ENCODE measurements around the gene UCP3.

The UCP3 gene

GRCh38 chr11:73981051-73981805 lies 27.7 kb downstream of the UCP3 start:
- peak overlapping the region; percentile 25 for H2BK120ac ChIP-seq (ENCODE audit: low read depth, low read length)
- H3K4me3 ChIP-seq (ENCODE audit: low read length in 2 of 2) = peak overlapping the region; percentile 74 to 95
- no peak overlapping the region for H4K8ac ChIP-seq (ENCODE audit: low read depth, low read length)
- no CpG with 5 or more reads among the region's 13 CpGs for WGBS, 2 donors (ENCODE audit: extremely low coverage in 2 of 2, insufficient read length in 2 of 2, insufficient replicate concordance in 1 of 2)
- no peak overlapping the region for H3K27ac ChIP-seq (replicated peaks; ENCODE audit: low read length)
- H2AFZ ChIP-seq (ENCODE audit: low read length) = no peak overlapping the region
- H3K14ac ChIP-seq (ENCODE audit: low read length) = no peak overlapping the region
- DNase-seq (ENCODE audit: low spot score) = no peak
- H3K4ac ChIP-seq (ENCODE audit: low read length) = no peak overlapping the region
- H2BK15ac ChIP-seq (ENCODE audit: low read length) = no peak overlapping the region
- H3K23ac ChIP-seq (ENCODE audit: low read depth, low read length, poor library complexity) = no peak overlapping the region
- H3K4me1 ChIP-seq (ENCODE audit: control insufficient read depth in 2 of 2, insufficient read depth in 1 of 2, low read depth in 1 of 2, low read length in 2 of 2) = peaks cover 3 to 26% of the 10 kb centered on the region in 2 donors
- H3K9ac ChIP-seq (ENCODE audit: low read depth, low read length, poor library complexity) = peak overlapping the region; percentile 31
- H3K79me1 ChIP-seq (ENCODE audit: low read depth, low read length) = peaks cover 8% of the 10 kb centered on the region
- H2AK5ac ChIP-seq (ENCODE audit: low read depth, low read length) = peak overlapping the region; percentile 17
- no peak overlapping the region for H4K91ac ChIP-seq (ENCODE audit: low read depth, low read length, poor library complexity)
- peaks cover 39 to 53% of the 10 kb centered on the region in 2 donors for H3K36me3 ChIP-seq (replicated peaks in 1 of 2; ENCODE audit: control insufficient read depth in 2 of 2, insufficient read depth in 2 of 2, low read length in 2 of 2)
- H2BK12ac ChIP-seq (ENCODE audit: low read length) = no peak overlapping the region
- H2BK5ac ChIP-seq (ENCODE audit: low read length) = peak overlapping the region; percentile 89
- H3K9me3 ChIP-seq (replicated peaks in 1 of 2; ENCODE audit: control insufficient read depth in 2 of 2, insufficient read depth in 1 of 2, low read depth in 1 of 2, low read length in 2 of 2) = no peaks in the 10 kb centered on the region
- no peaks in the 10 kb centered on the region for H3K27me3 ChIP-seq (ENCODE audit: control insufficient read depth in 3 of 3, insufficient read depth in 3 of 3, low read depth in 1 of 3, low read length in 3 of 3)
- H3K4me2 ChIP-seq (ENCODE audit: insufficient read depth, low read length, poor library complexity, severe bottlenecking) = peak overlapping the region; percentile 98
- no peak overlapping the region for H3K18ac ChIP-seq (ENCODE audit: low read length)

DNA sequence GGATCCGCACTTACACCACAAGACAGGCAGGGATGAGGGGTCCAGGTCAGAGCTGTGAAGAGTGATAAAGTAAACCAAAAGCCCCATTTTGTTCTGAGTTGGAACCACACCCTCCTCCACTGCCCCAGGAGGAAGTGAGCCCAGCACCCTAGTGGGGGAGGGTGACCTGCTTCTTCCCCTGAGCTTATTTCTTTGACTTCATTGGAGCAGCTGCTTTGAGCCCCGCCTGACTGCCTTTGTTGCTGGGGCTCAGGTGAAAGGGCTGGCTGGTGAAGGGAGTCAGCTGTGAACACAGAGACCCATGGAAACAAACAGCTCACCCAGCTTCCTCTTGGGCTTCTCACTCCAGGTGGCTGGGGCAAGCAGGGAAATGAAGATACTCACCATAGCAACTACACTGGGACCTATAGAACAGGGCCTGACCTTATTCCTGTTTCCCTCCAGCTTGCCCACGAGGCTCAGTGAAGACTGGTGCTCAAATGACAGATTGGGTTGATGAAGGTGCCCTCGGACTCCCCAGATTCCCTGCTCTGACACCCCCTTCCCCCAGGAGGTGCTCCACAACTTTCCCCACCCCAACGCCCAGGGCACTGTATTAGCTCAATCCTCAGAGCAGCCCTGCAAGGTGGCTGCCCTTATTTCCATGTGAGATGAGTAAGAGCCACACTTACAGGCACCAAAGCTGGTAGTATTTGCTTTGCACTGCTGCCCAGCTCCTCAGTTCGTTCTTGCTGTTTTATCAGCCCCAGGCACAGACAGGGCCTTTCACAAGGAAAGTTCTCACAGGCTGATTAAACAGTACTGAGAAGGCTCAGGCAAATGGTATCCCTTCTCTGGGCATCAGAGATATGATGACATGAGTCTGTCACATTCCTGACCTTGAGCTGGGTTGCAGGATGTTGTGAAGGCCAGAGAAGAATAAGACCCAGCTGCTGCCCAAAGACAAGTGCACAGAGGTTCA lies 28.6 kb downstream of the UCP3 start:
- no peak overlapping the region for H2AFZ ChIP-seq (ENCODE audit: low read length)
- no peak overlapping the region for H3K4me2 ChIP-seq (ENCODE audit: insufficient read depth, low read length, poor library complexity, severe bottlenecking)
- no peak overlapping the region for H2BK15ac ChIP-seq (ENCODE audit: low read length)
- H3K27ac ChIP-seq (replicated peaks; ENCODE audit: low read length) = peak overlapping the region; percentile 13
- no peaks in the 10 kb centered on the region for H3K27me3 ChIP-seq (ENCODE audit: control insufficient read depth in 3 of 3, insufficient read depth in 3 of 3, low read depth in 1 of 3, low read length in 3 of 3)
- no CpG with 5 or more reads among the region's 6 CpGs for WGBS, 2 donors (ENCODE audit: extremely low coverage in 2 of 2, insufficient read length in 2 of 2, insufficient replicate concordance in 1 of 2)
- peaks cover 3 to 26% of the 10 kb centered on the region in 2 donors for H3K4me1 ChIP-seq (ENCODE audit: control insufficient read depth in 2 of 2, insufficient read depth in 1 of 2, low read depth in 1 of 2, low read length in 2 of 2)
- no peaks in the 10 kb centered on the region for H3K9me3 ChIP-seq (replicated peaks in 1 of 2; ENCODE audit: control insufficient read depth in 2 of 2, insufficient read depth in 1 of 2, low read depth in 1 of 2, low read length in 2 of 2)
- no peak overlapping the region for H3K23ac ChIP-seq (ENCODE audit: low read depth, low read length, poor library complexity)
- peaks cover 8% of the 10 kb centered on the region for H3K79me1 ChIP-seq (ENCODE audit: low read depth, low read length)
- no peak overlapping the region for H2BK12ac ChIP-seq (ENCODE audit: low read length)
- no peak overlapping the region for H2BK5ac ChIP-seq (ENCODE audit: low read length)
- no peak overlapping the region for H3K9ac ChIP-seq (ENCODE audit: low read depth, low read length, poor library complexity)
- DNase-seq (ENCODE audit: low spot score) = no peak
- H3K4me3 ChIP-seq (ENCODE audit: low read length in 2 of 2) = peak overlapping the region in 1 of 2 donors; percentile 22
- H3K36me3 ChIP-seq (replicated peaks in 1 of 2; ENCODE audit: control insufficient read depth in 2 of 2, insufficient read depth in 2 of 2, low read length in 2 of 2) = peaks cover 45 to 61% of the 10 kb centered on the region in 2 donors
- H4K91ac ChIP-seq (ENCODE audit: low read depth, low read length, poor library complexity) = peak overlapping the region; percentile 50
- no peak overlapping the region for H3K4ac ChIP-seq (ENCODE audit: low read length)
- H3K14ac ChIP-seq (ENCODE audit: low read length) = peak overlapping the region; percentile 6
- peak overlapping the region; percentile 24 for H2BK120ac ChIP-seq (ENCODE audit: low read depth, low read length)
- peak overlapping the region; percentile 35 for H3K18ac ChIP-seq (ENCODE audit: low read length)
- H4K8ac ChIP-seq (ENCODE audit: low read depth, low read length) = no peak overlapping the region
- H2AK5ac ChIP-seq (ENCODE audit: low read depth, low read length) = peak overlapping the region; percentile 66

DNA sequence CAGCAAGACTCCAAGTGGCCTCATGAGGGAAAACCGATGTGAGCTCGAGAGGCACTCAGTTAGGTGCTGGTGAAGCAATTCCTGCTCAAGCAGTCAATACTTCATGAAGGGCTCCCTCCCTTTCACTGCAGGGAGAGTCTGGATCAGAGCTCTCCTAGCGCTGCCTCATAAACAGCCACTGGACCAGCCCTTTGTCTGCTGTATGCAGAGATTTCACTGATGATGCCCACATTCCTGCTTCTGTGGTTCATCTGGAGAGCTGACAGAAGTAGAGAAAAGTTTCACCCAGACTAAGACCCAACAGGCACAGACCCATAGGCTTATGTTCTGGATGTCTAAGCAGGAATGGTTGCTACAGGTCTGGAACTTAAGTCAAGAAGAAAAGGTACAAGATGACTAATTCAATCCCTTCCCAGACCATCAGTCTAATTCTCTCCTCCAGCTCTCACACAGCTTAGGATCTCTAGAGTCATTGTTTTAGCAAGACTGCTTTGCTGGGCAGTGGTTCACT lies 30.3 kb downstream of the UCP3 start:
- no peak overlapping the region for H2BK15ac ChIP-seq (ENCODE audit: low read length)
- no CpG with 5 or more reads among the region's 3 CpGs for WGBS, 2 donors (ENCODE audit: extremely low coverage in 2 of 2, insufficient read length in 2 of 2, insufficient replicate concordance in 1 of 2)
- no peak for DNase-seq (ENCODE audit: low spot score)
- H2BK5ac ChIP-seq (ENCODE audit: low read length) = no peak overlapping the region
- H3K9me3 ChIP-seq (replicated peaks in 1 of 2; ENCODE audit: control insufficient read depth in 2 of 2, insufficient read depth in 1 of 2, low read depth in 1 of 2, low read length in 2 of 2) = no peaks in the 10 kb centered on the region
- no peak overlapping the region for H2BK120ac ChIP-seq (ENCODE audit: low read depth, low read length)
- no peak overlapping the region for H3K23ac ChIP-seq (ENCODE audit: low read depth, low read length, poor library complexity)
- peaks cover 2 to 24% of the 10 kb centered on the region in 2 donors for H3K4me1 ChIP-seq (ENCODE audit: control insufficient read depth in 2 of 2, insufficient read depth in 1 of 2, low read depth in 1 of 2, low read length in 2 of 2)
- no peaks in the 10 kb centered on the region for H3K27me3 ChIP-seq (ENCODE audit: control insufficient read depth in 3 of 3, insufficient read depth in 3 of 3, low read depth in 1 of 3, low read length in 3 of 3)
- no peak overlapping the region for H3K18ac ChIP-seq (ENCODE audit: low read length)
- H3K4ac ChIP-seq (ENCODE audit: low read length) = no peak overlapping the region
- no peak overlapping the region for H3K4me3 ChIP-seq (ENCODE audit: low read length in 2 of 2)
- peaks cover 8% of the 10 kb centered on the region for H3K79me1 ChIP-seq (ENCODE audit: low read depth, low read length)
- H3K36me3 ChIP-seq (replicated peaks in 1 of 2; ENCODE audit: control insufficient read depth in 2 of 2, insufficient read depth in 2 of 2, low read length in 2 of 2) = peaks cover 55 to 72% of the 10 kb centered on the region in 2 donors
- no peak overlapping the region for H3K9ac ChIP-seq (ENCODE audit: low read depth, low read length, poor library complexity)
- no peak overlapping the region for H4K91ac ChIP-seq (ENCODE audit: low read depth, low read length, poor library complexity)
- H2BK12ac ChIP-seq (ENCODE audit: low read length) = no peak overlapping the region
- H4K8ac ChIP-seq (ENCODE audit: low read depth, low read length) = no peak overlapping the region
- H3K14ac ChIP-seq (ENCODE audit: low read length) = no peak overlapping the region
- no peak overlapping the region for H2AK5ac ChIP-seq (ENCODE audit: low read depth, low read length)
- H2AFZ ChIP-seq (ENCODE audit: low read length) = no peak overlapping the region
- H3K4me2 ChIP-seq (ENCODE audit: insufficient read depth, low read length, poor library complexity, severe bottlenecking) = no peak overlapping the region
- no peak overlapping the region for H3K27ac ChIP-seq (replicated peaks; ENCODE audit: low read length)
